GM12874 (cell line): ENCODE results near the gene STK39.

ENCODE experiments used
- TF ChIP-seq, protein P1 (sequence below): IDR thresholded peaks from 2 replicates; pipeline ENCODE4 v1.5.1; 2011; ENCODE audit warnings: low read depth, mild to moderate bottlenecking, control low read depth, low read length, moderate library complexity; ENCODE audit not compliant: insufficient read depth

The STK39 gene

GRCh38 chr2:168015274-168015953 lies 232.0 kb downstream of the STK39 start:
- TF ChIP-seq, protein P1, sequence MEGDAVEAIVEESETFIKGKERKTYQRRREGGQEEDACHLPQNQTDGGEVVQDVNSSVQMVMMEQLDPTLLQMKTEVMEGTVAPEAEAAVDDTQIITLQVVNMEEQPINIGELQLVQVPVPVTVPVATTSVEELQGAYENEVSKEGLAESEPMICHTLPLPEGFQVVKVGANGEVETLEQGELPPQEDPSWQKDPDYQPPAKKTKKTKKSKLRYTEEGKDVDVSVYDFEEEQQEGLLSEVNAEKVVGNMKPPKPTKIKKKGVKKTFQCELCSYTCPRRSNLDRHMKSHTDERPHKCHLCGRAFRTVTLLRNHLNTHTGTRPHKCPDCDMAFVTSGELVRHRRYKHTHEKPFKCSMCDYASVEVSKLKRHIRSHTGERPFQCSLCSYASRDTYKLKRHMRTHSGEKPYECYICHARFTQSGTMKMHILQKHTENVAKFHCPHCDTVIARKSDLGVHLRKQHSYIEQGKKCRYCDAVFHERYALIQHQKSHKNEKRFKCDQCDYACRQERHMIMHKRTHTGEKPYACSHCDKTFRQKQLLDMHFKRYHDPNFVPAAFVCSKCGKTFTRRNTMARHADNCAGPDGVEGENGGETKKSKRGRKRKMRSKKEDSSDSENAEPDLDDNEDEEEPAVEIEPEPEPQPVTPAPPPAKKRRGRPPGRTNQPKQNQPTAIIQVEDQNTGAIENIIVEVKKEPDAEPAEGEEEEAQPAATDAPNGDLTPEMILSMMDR = no peak

DNA sequence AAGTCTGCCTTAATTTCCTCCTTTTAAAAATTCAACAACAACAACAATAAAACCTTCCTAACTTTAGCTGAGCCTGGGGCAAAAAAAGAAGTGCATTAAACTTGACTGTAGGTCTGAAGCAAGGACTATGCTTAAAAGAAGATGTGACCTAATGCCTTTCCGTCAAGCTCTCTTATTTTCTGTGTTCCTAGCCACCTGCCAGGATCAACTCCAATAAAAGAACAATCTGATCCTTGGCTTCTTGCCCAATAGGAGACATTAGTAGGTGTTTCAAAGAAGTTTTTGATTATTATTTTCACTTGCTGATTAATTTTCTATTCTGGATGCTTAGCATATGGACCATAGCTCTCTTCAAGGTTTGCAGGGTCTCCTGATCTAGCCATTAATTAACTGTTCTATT lies 237.5 kb downstream of the STK39 start:
- TF ChIP-seq, protein P1 = no peak

GRCh38 chr2:168008646-168009195 lies 238.7 kb downstream of the STK39 start:
- TF ChIP-seq, protein P1 = no peak

- TF ChIP-seq, protein P1 = no peak
Measured at GRCh38 chr2:168006498-168006897, 240.9 kb downstream of the STK39 start.

GRCh38 chr2:168005586-168005985 lies 241.8 kb downstream of the STK39 start:
- TF ChIP-seq, protein P1 = no peak

DNA sequence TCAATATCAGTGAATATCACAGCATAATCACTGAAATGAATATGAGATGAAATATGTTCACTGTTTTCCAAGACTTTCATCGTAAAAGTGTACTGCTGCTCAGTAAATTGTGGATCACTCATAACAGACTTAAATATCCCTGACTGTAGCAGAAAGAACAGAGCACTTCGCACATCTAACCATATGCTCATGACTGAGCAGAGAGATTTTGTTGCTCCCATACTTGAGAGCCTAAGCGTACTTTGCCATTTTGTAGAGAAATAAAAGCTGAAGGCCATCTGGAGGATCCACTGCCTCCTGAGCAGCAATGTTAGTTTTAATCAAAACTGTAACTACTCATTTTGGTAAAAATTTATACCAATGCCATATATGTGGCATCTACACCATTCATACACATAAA lies 243.5 kb downstream of the STK39 start:
- TF ChIP-seq, protein P1 = no peak

DNA sequence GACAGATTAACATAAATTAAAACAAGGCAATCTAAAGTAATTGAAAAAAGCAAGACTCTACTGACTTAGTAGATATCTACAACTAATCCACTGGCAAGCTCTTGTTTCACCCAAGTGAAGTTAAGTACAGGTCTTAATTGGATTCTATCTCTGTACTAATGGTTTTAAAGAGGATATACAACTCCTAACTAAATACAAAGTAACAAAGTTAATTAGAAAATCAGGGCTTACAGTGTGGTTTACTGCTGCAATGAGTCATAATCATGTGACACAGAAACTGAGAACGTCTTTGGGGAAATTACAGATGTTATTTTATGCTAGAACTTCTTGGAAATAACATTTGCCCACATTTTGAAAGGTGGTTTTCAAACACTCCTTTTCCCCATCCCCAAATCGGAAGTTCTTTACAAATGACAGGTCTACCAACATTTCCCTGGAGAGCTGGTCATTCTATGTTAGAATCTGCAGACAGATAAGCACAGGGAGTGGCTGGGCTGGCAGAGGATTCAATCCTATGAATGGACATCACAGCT lies 245.3 kb downstream of the STK39 start:
- TF ChIP-seq, protein P1 = no peak
